Measurements from ENCODE around the gene TPRG1. TPM values are rescaled to one million over a fixed set of nuclear protein-coding genes. Genes with fewer than 3 reads are reported as not detected.

Gene TPRG1
- total and polyA plus RNA-seq, 2 donors (not counting 1 experiment from before 2014, with no cell fraction given): 0.21 to 0.39 TPM

DNA sequence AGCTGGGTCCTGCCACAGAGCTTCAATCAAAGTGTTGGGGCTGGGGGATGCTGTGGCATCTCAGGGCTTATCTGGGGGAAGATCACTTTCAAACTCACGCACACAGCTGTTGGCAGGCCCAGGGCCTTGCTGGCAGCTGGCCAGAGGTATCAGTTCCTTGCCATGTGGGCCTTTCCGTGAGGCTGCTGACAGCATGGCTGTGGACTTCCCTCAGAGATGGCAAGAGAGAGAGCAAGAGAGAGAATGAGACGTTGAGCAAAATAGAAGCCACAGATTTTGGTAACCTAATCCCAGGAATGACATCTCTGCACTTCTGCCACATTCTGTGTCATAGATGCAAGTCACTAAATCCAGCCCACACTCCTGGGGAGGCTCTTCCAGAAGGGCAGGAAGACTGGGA, 91.0 kb downstream of the TPRG1 start:
- no peak overlapping the region for H2AFZ ChIP-seq (ENCODE audit: insufficient read depth, low read depth, low read length, poor library complexity, severe bottlenecking)
- Mint-ChIP-seq H3K27ac (no peak overlapping the region), H3K27me3 (peaks cover 17% of the 10 kb centered on the region), H3K4me3 (no peak overlapping the region), H3K4me1 (no peaks in the 10 kb centered on the region), H3K9me3 (ENCODE audit: insufficient read depth) (no peaks in the 10 kb centered on the region)
- intact Hi-C loops (cut with micrococcal nuclease): no loop called here
- H3K4me3 ChIP-seq (ENCODE audit: control extremely low read depth in 1 of 5, extremely low read depth in 1 of 5, insufficient read depth in 1 of 5, low read depth in 2 of 5, low read length in 4 of 5): no peak overlapping the region
- ATAC-seq (ENCODE audit: low read depth) (no peak), DNase-seq (no peak)
- peaks cover 0 to 5% (median 0%) of the 10 kb centered on the region in 3 donors for H3K9me3 ChIP-seq (ENCODE audit: control extremely low read depth in 1 of 3, control insufficient read depth in 2 of 3, insufficient read depth in 1 of 3, low read length in 2 of 3)
- H3K4me1 ChIP-seq (ENCODE audit: control insufficient read depth in 2 of 2, insufficient read depth in 2 of 2, low read length in 2 of 2): no peaks in the 10 kb centered on the region
- H3K36me3 ChIP-seq (replicated peaks in 1 of 2; ENCODE audit: control extremely low read depth in 1 of 2, control insufficient read depth in 1 of 2, extremely low read depth in 1 of 2, insufficient read depth in 2 of 2, low read length in 1 of 2): no peaks in the 10 kb centered on the region
- H4K20me1 ChIP-seq (ENCODE audit: control insufficient read depth, insufficient read depth, low read length, poor library complexity, severe bottlenecking): no peaks in the 10 kb centered on the region
- no peak for TF ChIP-seq EZH2 (IDR thresholded peaks at IDR 0.05; ENCODE audit: borderline replicate concordance, insufficient read depth, low read depth, low read length, poor library complexity, severe bottlenecking)
- TF ChIP-seq, protein P1, sequence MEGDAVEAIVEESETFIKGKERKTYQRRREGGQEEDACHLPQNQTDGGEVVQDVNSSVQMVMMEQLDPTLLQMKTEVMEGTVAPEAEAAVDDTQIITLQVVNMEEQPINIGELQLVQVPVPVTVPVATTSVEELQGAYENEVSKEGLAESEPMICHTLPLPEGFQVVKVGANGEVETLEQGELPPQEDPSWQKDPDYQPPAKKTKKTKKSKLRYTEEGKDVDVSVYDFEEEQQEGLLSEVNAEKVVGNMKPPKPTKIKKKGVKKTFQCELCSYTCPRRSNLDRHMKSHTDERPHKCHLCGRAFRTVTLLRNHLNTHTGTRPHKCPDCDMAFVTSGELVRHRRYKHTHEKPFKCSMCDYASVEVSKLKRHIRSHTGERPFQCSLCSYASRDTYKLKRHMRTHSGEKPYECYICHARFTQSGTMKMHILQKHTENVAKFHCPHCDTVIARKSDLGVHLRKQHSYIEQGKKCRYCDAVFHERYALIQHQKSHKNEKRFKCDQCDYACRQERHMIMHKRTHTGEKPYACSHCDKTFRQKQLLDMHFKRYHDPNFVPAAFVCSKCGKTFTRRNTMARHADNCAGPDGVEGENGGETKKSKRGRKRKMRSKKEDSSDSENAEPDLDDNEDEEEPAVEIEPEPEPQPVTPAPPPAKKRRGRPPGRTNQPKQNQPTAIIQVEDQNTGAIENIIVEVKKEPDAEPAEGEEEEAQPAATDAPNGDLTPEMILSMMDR (IDR thresholded peaks at IDR 0.05): no peak
- no peak overlapping the region for H3K4me2 ChIP-seq (replicated peaks; ENCODE audit: low read depth, low read length, poor library complexity, severe bottlenecking)
- H3K27ac ChIP-seq (ENCODE audit: low read length in 2 of 2): no peak overlapping the region
- peaks cover 0 to 10% (median 0%) of the 10 kb centered on the region in 4 experiments for H3K27me3 ChIP-seq (replicated peaks in 1 of 4; ENCODE audit: control extremely low read depth in 1 of 4, control insufficient read depth in 3 of 4, insufficient read depth in 4 of 4, low read length in 3 of 4)
- ChIA-PET CTCF (no interaction called here), POLR2A (no interaction called here)
- no peaks in the 10 kb centered on the region for H3K79me2 ChIP-seq (ENCODE audit: control insufficient read depth, insufficient read depth, low read length)
- H3K9ac ChIP-seq (ENCODE audit: low read length): no peak overlapping the region
- WGBS (ENCODE audit: insufficient coverage): 40% methylated on average over 2 of the region's 3 CpGs

DNA sequence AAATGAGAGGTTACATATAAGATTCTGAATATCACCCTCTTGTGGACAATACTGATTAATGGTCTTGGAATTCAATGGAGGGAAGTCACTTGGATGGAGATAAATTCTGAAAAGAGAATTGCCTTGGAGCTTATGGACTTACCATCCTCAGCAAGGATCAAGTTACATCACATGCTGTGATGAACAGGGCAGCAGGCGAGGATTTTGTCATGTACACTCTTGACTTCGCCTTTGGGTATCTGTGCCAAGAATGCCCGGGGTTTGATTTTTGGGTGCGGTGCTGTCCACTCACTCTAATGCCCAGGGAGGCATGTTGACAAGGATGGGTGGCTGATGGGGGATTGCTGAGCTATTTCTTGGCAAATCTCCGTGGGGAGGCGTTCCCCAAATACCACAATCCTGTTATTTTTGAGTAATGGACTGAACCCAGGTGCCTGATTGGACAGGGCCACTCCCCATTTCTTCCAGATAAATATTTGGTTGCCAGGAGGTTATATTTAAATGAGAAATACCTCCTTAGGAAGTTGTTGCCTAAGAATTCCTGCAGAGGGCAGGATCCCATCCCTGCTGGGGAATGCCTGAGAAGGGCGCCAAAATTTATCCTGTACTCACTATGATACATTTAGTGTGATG, 96.3 kb downstream of the TPRG1 start:
- H3K27ac ChIP-seq (ENCODE audit: low read length in 2 of 2): no peak overlapping the region
- H3K79me2 ChIP-seq (ENCODE audit: control insufficient read depth, insufficient read depth, low read length): no peaks in the 10 kb centered on the region
- H3K4me2 ChIP-seq (replicated peaks; ENCODE audit: low read depth, low read length, poor library complexity, severe bottlenecking): no peak overlapping the region
- no peaks in the 10 kb centered on the region for H3K36me3 ChIP-seq (replicated peaks in 1 of 2; ENCODE audit: control extremely low read depth in 1 of 2, control insufficient read depth in 1 of 2, extremely low read depth in 1 of 2, insufficient read depth in 2 of 2, low read length in 1 of 2)
- H3K27me3 ChIP-seq (replicated peaks in 1 of 4; ENCODE audit: control extremely low read depth in 1 of 4, control insufficient read depth in 3 of 4, insufficient read depth in 4 of 4, low read length in 3 of 4): no peaks in the 10 kb centered on the region
- H3K27me3 Mint-ChIP-seq: peaks cover 12% of the 10 kb centered on the region
- ChIA-PET CTCF (interaction anchor here (0.6 kb wide), 1 partner anchor 314 kb away, joined by 4 read pairs; no protein-coding TSS in a partner anchor), POLR2A (no interaction called here)
- no peaks in the 10 kb centered on the region for H4K20me1 ChIP-seq (ENCODE audit: control insufficient read depth, insufficient read depth, low read length, poor library complexity, severe bottlenecking)
- H3K4me1 Mint-ChIP-seq: no peaks in the 10 kb centered on the region
- TF ChIP-seq EZH2 (IDR thresholded peaks at IDR 0.05; ENCODE audit: borderline replicate concordance, insufficient read depth, low read depth, low read length, poor library complexity, severe bottlenecking): no peak
- TF ChIP-seq, protein P1 (IDR thresholded peaks at IDR 0.05): no peak
- H3K9me3 ChIP-seq (ENCODE audit: control extremely low read depth in 1 of 3, control insufficient read depth in 2 of 3, insufficient read depth in 1 of 3, low read length in 2 of 3): no peaks in the 10 kb centered on the region
- H3K4me1 ChIP-seq (ENCODE audit: control insufficient read depth in 2 of 2, insufficient read depth in 2 of 2, low read length in 2 of 2): no peaks in the 10 kb centered on the region
- no peak overlapping the region for H2AFZ ChIP-seq (ENCODE audit: insufficient read depth, low read depth, low read length, poor library complexity, severe bottlenecking)
- no peak overlapping the region for H3K4me3 ChIP-seq (ENCODE audit: control extremely low read depth in 1 of 5, extremely low read depth in 1 of 5, insufficient read depth in 1 of 5, low read depth in 2 of 5, low read length in 4 of 5)
- H3K27ac Mint-ChIP-seq: no peak overlapping the region
- DNase-seq: no peak
- ATAC-seq (ENCODE audit: low read depth): no peak
- H3K9me3 Mint-ChIP-seq (ENCODE audit: insufficient read depth): no peaks in the 10 kb centered on the region
- no peak overlapping the region for H3K4me3 Mint-ChIP-seq
- 95% methylated on average over 3 of the region's 7 CpGs for WGBS (ENCODE audit: insufficient coverage)
- H3K9ac ChIP-seq (ENCODE audit: low read length): no peak overlapping the region
- intact Hi-C loops (cut with micrococcal nuclease): no loop called here

Data from B cell (primary cell).